AG10803 (cell line): ENCODE measurements around the gene OR7G2.
"Not testable (repeated sequence)": the region's sequence is repeated elsewhere in the genome, so short reads cannot be mapped to it uniquely, and the experiment has no call there.

Source experiments
- DNase-seq: peaks from one replicate; pipeline ENCODE4 v3.0.0; 2010; ENCODE audit warnings: low read depth
- H3K4me3 ChIP-seq: 2 replicates; pipeline ENCODE4 v1.5.1; 2011; ENCODE audit warnings: mild to moderate bottlenecking, low read length, control low read depth
- TF ChIP-seq, protein P1 (sequence below): conservative IDR thresholded peaks from 2 replicates; pipeline ENCODE4 v1.5.1; 2011; ENCODE audit warnings: mild to moderate bottlenecking, low read length, control low read depth, inconsistent platforms

Gene OR7G2

DNA sequence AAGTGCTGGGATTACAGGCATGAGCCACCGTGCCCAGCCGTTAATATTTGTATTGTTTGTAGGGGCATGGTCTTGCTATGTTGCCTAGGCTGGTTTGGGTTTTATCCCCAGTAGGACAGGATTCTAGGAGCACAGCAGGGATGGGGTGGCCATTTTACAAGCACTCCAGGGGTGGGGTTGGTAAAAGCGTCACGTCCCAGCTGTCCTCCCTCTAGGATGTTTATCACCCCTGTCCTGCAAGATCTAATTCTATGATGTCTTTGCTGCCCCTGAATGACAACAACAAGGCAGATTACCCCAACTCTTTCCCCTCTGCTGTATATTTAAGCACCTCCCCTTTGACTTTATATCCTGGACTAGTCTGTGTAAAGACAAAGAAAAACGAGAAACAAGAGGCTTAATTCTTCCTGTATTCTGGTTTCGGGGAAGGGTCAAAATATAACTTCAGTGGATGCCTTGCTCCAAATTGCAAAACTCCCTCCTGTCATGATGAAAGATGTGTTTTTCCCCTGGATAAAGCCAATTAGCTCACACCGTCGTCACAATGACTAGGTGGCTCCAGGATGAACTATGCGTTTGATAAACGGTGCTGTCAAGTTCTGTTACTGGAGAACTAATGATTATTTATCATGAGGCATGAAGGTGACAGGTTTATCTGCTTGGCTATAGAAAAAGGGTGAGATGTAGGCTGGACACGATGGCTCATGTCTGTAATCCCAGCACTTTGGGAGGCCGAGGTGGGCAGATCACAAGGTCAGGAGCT is 48.2 kb downstream of the OR7G2 start:
- TF ChIP-seq, protein P1, sequence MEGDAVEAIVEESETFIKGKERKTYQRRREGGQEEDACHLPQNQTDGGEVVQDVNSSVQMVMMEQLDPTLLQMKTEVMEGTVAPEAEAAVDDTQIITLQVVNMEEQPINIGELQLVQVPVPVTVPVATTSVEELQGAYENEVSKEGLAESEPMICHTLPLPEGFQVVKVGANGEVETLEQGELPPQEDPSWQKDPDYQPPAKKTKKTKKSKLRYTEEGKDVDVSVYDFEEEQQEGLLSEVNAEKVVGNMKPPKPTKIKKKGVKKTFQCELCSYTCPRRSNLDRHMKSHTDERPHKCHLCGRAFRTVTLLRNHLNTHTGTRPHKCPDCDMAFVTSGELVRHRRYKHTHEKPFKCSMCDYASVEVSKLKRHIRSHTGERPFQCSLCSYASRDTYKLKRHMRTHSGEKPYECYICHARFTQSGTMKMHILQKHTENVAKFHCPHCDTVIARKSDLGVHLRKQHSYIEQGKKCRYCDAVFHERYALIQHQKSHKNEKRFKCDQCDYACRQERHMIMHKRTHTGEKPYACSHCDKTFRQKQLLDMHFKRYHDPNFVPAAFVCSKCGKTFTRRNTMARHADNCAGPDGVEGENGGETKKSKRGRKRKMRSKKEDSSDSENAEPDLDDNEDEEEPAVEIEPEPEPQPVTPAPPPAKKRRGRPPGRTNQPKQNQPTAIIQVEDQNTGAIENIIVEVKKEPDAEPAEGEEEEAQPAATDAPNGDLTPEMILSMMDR = no peak
- no peak for DNase-seq
- no peak overlapping the region for H3K4me3 ChIP-seq

DNA sequence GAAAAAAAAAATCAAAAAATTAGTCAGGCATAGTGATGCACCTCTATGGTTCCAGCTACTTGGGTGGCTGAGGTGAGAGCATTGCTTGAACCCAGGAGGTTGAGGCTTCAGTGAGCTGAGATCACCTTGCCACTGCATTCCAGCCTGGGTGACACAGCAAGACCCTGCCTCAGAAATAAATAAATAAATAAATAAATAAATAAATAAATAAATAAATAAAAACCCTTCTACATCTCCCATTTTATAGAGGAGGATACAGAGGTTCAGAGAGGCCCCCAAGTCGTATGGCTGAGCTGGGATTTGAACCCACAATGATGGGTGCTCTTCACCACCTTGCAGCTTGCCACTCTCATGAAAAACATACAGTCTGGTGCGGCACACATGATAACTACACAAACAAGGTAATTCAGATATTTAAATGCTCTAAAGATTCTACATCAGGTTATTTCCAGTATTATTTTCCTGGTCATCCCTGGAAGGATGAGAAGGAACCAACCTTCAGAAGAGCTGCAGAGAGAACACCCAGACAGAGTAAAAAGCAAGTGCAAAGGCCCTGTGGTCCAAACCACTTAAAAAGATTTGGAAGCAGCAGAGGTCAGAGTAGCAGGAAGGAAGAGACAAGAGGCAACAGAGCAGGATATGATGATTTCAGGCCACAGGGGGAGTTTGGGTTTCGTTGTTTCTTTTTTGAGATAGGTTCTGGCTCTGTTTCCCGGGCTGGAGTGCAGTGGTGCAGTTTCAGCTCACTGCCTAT is 49.6 kb downstream of the OR7G2 start:
- no peak overlapping the region for H3K4me3 ChIP-seq
- no peak for DNase-seq
- TF ChIP-seq, protein P1 = no peak

DNA sequence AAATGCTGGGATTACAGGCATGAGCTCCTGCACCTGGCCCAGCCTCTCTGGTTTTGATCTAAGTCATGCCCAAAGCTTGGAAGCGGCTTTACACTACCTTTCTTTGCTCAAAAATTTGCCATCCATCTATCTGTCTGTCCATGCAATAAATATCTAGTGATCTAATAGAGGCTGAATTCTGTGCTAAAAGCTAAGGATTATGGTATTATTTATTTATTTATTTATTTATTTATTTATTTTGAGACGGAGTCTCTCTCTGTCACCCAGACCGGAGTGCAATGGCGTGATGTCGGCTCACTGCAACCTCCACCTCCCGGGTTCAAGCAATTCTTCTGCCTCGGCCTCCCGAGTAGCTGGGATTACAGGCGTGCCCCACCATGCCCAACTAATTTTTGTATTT is 51.1 kb downstream of the OR7G2 start:
- H3K4me3 ChIP-seq = not testable (repeated sequence)

DNA sequence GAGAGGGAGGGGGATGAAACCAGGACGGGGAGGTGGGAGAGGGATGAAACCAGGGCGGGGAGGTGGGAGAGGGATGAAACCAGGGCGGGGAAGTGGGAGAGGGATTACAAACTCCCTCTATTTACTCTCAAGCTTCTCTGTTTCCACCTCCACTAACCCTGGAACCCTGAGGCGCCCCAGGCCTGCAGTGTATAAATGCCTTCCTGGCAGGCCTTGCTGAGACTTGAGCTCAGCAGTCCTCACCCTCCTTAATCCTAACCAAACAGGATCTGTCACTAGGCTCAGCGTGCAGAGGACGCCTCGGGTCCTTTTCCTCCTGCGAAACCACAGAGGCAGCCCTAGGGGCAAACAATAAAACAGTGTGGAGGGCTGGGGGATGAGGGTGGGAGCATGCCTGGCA is 52.5 kb downstream of the OR7G2 start:
- no peak for DNase-seq
- H3K4me3 ChIP-seq = no peak overlapping the region
- TF ChIP-seq, protein P1 = no peak

More for the DNA sequence above, 51.1 kb downstream of the OR7G2 start:
- not testable (repeated sequence) for DNase-seq

DNA sequence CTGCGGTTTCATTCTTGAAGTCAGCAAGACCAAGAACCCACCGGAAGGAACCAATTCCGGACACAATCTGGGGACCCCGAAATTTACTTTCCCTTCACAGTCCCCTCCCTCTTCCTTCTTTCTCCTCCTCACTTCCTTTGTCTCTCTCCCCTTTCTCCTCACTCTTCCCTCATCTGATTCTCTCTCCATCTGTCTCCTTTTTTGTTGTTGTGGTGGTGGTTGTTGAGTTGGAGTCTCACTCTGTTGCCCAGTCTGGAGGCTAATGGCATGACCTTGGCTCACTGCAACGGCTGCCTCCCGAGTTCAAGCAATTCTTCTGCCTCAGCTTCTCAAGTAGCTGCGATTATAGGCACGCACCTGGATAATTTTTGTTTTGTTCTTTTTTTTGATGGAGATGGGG is 53.1 kb downstream of the OR7G2 start:
- TF ChIP-seq, protein P1 = no peak
- no peak overlapping the region for H3K4me3 ChIP-seq
- DNase-seq = no peak

DNA sequence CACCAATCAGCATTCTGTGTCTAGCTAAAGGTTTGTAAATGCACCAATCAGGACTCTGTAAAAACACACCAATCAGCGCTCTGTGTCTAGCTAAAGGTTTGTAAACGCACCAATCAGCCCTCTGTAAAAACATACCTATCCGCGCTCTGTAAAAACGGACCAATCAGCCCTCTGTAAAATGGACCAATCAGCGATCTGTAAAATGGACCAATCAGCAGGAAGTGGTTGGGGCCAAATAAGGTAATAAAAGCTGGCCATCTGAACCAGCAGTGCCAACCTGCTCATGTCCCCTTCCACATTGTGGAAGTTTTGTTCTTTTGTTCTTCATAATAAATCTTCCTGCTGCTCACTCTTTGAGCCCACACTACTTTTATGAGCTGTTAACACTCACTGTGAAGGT is 53.6 kb downstream of the OR7G2 start:
- not testable (repeated sequence) for H3K4me3 ChIP-seq, DNase-seq

DNA sequence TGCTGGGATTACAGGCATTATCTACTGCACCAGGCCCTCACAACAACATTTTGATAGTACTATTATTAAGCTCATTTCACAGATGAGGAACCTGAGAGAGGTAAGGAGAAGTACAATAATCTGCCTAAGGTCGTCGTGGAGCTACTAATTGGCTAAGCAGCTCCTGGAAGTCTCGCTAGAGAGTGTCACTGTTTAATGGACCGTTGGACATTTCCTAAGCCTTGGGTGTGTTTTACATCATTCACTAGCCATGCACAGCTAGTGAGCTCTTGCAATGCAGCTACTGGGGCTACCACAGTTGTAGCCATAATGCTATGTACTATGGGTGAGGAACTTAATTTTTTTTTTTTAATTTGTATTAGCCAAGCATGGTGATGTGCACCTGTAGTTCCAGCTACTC is 54.4 kb downstream of the OR7G2 start:
- TF ChIP-seq, protein P1 = no peak
- H3K4me3 ChIP-seq = no peak overlapping the region
- DNase-seq = no peak
